NCI-H82 (cell line): ENCODE measurements around the gene DZANK1.
"Not testable (repeated sequence)": the region's sequence is repeated elsewhere in the genome, so short reads cannot be mapped to it uniquely, and the experiment has no call there.

Experiments used
- DNase-seq: peaks from one replicate; lab custom pipeline; 2025; lab: John Stamatoyannopoulos, UW

Gene DZANK1

DNA sequence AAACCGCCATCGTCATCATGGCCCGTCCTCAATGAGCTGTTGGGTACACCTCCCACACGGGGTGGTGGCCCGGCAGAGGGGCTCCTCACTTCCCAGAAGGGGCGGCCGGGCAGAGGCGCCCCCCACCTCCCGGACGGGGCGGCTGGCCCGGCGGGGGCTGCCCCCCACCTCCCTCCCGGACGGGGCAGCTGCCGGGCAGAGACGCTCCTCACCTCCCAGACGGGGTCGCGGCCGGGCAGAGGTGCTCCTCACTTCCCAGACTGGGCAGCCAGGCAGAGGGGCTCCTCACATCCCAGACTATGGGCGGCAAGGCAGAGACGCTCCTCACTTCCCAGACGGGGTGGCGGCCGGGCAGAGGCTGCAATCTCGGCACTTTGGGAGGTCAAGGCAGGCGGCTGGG lies 91.3 kb downstream of the DZANK1 start:
- DNase-seq: not testable (repeated sequence)

DNA sequence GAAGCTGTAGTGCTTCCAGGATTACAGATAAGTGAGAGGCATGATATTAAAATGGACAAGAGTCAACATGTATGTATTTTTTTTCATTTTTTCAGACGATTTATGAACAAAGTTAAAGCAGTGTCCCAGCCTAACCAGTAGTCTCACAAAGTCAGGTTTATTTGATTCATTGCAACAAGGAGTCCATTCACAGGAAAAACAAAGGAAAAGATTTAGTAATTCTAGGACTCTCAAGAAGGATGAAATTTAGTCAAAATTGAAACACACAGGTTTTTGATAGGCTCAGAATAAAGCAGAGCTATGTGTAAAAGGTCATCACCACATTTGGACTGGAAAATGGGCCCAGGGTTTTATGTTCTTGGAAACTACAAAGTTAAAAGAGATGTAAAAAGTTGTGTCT lies 94.5 kb downstream of the DZANK1 start:
- DNase-seq: no peak

GRCh38 chr20:18364768-18365167 lies 102.1 kb downstream of the DZANK1 start:
- DNase-seq: no peak

GRCh38 chr20:18363708-18364107 lies 103.1 kb downstream of the DZANK1 start:
- DNase-seq: peak; percentile 72

DNA sequence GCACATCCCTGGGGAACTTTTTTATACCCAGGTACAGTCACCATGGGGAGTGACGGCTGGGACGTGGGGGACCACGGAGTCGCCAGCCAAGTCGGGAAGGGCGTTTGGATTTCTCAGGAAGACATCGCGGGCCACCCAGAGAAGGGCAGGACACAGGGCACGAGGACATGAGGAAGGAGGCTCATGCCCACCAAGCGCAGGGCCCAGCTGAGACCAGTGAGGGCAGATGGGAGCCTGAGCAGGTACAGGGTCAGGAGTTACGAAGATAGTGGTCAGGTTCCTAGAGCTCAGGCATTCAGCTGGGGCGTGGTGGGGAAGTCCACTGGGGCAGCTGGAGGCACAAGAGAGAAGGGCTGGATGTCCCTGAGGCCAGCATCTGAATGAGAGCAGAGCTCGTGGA lies 103.9 kb downstream of the DZANK1 start:
- no peak for DNase-seq

- DNase-seq: peak; percentile 90
Measured at GRCh38 chr20:18361678-18362077, 105.2 kb downstream of the DZANK1 start.

DNA sequence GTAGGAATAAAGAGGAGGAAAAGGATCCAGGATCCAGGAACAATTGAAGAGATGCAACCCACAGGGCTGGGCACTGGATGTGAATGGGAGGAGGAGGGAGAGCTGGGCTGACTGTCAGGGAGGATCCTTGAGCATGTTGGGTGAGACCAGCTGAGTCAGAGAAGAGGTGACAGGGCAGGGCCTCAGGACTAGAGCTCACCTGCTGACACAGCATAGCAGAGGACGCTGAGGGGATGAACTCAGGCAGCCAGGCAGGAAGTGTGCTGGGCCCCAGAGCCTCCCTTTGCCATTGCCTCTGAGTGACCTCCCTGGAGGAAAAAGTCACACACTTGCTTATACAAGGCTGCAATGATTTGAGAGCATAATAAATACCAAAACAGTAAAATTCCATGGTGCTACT lies 106.2 kb downstream of the DZANK1 start:
- DNase-seq: no peak

DNA sequence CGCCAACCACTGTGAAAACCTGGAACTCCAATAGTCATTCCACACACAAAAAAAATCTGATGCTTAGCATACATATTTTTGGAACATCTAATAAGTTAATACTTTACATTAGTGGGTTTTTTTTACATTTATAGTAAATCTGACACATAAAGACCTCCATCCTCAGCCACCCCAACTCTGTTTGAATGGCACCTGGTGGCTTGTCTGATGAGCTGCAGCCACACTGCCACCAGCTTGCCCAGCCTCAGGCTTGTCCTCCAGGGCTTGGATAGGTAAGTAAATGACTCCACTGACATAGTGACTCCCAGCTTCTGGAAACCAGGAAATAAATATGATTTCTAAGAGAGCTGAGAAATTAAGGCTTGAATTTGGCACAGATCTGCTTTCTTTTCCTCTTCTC lies 107.0 kb downstream of the DZANK1 start:
- peak; percentile 6 for DNase-seq

- DNase-seq: not testable (repeated sequence)
Measured at GRCh38 chr20:18349749-18350148, 117.1 kb downstream of the DZANK1 start.
